Endothelial cell of umbilical vein (primary cell): Measurements from ENCODE around the gene C19orf25. TPM values are rescaled to one million over a fixed set of nuclear protein-coding genes. Genes with fewer than 3 reads are reported as not detected.
"Not testable (repeated sequence)": the region's sequence is repeated elsewhere in the genome, so short reads cannot be mapped to it uniquely, and the experiment has no call there.

Experiments used
- BruUV-seq: library from RNA; stranded (reverse); fragments of 400-500 nt; replicated peaks from 2 replicates; lab custom pipeline; 2021; lab: Mats Ljungman, UMichigan
- CTCF ChIA-PET: fragments of 300-600, 350-600 bp; sonication (Branson Sonifier 250); formaldehyde crosslinking; loops from one replicate; lab custom pipeline; 2021; ENCODE audit warnings: antibody characterized with exemption, inconsistent platforms; lab: Charles Lee
- POLR2A ChIA-PET: fragments of 300-600, 350-600 bp; sonication (Branson Sonifier 250); formaldehyde crosslinking; loops from one replicate; lab custom pipeline; 2021; ENCODE audit warnings: antibody characterized with exemption, inconsistent platforms; lab: Charles Lee
- DNase-seq: peaks from one replicate; pipeline ENCODE4 v3.0.0-alpha.2; 2011; ENCODE audit warnings: low read depth, low spot score
- FAIRE-seq: peaks from 2 replicates; lab custom pipeline; 2011; peaks lifted over from hg19 to GRCh38; lab: Jason Lieb, UNC
- H2AFZ ChIP-seq: 2 replicates; pipeline ENCODE4 v1.6.0; 2012; ENCODE audit warnings: low read depth, low read length, control low read depth, inconsistent platforms
- H3K27ac ChIP-seq: 2 replicates; pipeline ENCODE4 v1.5.1; 2011; ENCODE audit warnings: low read depth, mild to moderate bottlenecking, control low read depth, low read length, moderate library complexity; ENCODE audit not compliant: insufficient read depth
- H3K27me3 ChIP-seq, 2 experiments: 2 replicates each; pipeline versions ENCODE4 v1.6.0 to v1.6.1; 2011; ENCODE audit warnings: low read length in 2 of 2, mixed read lengths in 1 of 2; ENCODE audit not compliant: control insufficient read depth in 2 of 2, insufficient read depth in 2 of 2
- H3K36me3 ChIP-seq, 2 experiments: 2 replicates in 1 of 2; 3 replicates in 1 of 2; pipeline ENCODE4 v1.5.1; 2011; ENCODE audit warnings: low read length in 2 of 2, mild to moderate bottlenecking in 1 of 2, moderate library complexity in 1 of 2; ENCODE audit not compliant: control insufficient read depth in 2 of 2, insufficient read depth in 2 of 2; ENCODE audit errors: extremely low read depth in 1 of 2
- H3K4me1 ChIP-seq: 3 replicates; pipeline ENCODE4 v1.5.1; 2011; ENCODE audit warnings: mild to moderate bottlenecking, low read length; ENCODE audit not compliant: control insufficient read depth, insufficient read depth; ENCODE audit errors: extremely low read depth
- H3K4me2 ChIP-seq: 2 replicates; pipeline ENCODE4 v1.6.1; 2011; ENCODE audit warnings: low read length, control low read depth, mixed read lengths; ENCODE audit not compliant: insufficient read depth
- H3K4me3 ChIP-seq, 3 experiments: fragments of 200-600 bp in 1 of 3; sonication (generic), shearing (Covaris generic) in 1 of 3; replicated peaks in 1 of 3; 2 replicates each; pipeline ENCODE4 v1.5.1; 2011 to 2016; ENCODE audit warnings: control low read depth in 3 of 3, low read length in 3 of 3, mild to moderate bottlenecking in 2 of 3, inconsistent platforms in 1 of 3, low read depth in 1 of 3, moderate library complexity in 1 of 3; ENCODE audit not compliant: insufficient read depth in 1 of 3
- H3K79me2 ChIP-seq: 2 replicates; pipeline ENCODE4 v1.6.0; 2012; ENCODE audit warnings: low read length, inconsistent platforms; ENCODE audit not compliant: control insufficient read depth, insufficient read depth
- H3K9ac ChIP-seq: replicated peaks from 2 replicates; pipeline ENCODE3; 2011; ENCODE audit warnings: low read length, control low read depth; ENCODE audit not compliant: insufficient read depth; ENCODE audit errors: extremely low read depth
- H3K9me1 ChIP-seq: replicated peaks from 3 replicates; pipeline ENCODE4 v1.6.0; 2011; ENCODE audit warnings: mild to moderate bottlenecking, low read length; ENCODE audit not compliant: control insufficient read depth, insufficient read depth; ENCODE audit errors: extremely low read depth
- H3K9me3 ChIP-seq: replicated peaks from 2 replicates; pipeline ENCODE4 v1.5.1; 2012; ENCODE audit warnings: low read length, inconsistent platforms; ENCODE audit not compliant: control insufficient read depth, insufficient read depth
- H4K20me1 ChIP-seq: replicated peaks from 2 replicates; pipeline ENCODE3; 2011; ENCODE audit warnings: mild to moderate bottlenecking, low read length; ENCODE audit not compliant: control insufficient read depth, insufficient read depth; ENCODE audit errors: extremely low read depth
- CTCF ChIP-seq, 2 donors: IDR thresholded peaks; 1 replicate in 1 of 2; 2 replicates in 1 of 2; pipeline ENCODE4 v1.5.1; 2011; ENCODE audit warnings: low read length in 2 of 2, mild to moderate bottlenecking in 2 of 2, moderate library complexity in 2 of 2, control low read depth in 1 of 2, inconsistent platforms in 1 of 2, low read depth in 1 of 2; ENCODE audit not compliant: insufficient read depth in 1 of 2; ENCODE audit errors: extremely low read depth in 1 of 2
- EZH2 ChIP-seq: IDR thresholded peaks from 2 replicates; pipeline ENCODE4 v1.6.1; 2012; ENCODE audit warnings: borderline replicate concordance, low read depth, mild to moderate bottlenecking, moderate library complexity, low read length, inconsistent platforms; ENCODE audit not compliant: severe bottlenecking
- FOS ChIP-seq: IDR thresholded peaks from 2 replicates; pipeline ENCODE4 v1.6.1; 2011; ENCODE audit warnings: mild to moderate bottlenecking, low read length, moderate library complexity, borderline replicate concordance; ENCODE audit not compliant: insufficient read depth
- GATA2 ChIP-seq: IDR thresholded peaks from 2 replicates; pipeline ENCODE4 v1.7.0; 2011; ENCODE audit warnings: low read depth, mild to moderate bottlenecking, moderate library complexity, mixed read lengths, low read length; ENCODE audit not compliant: insufficient read length, insufficient read depth
- JUN ChIP-seq: IDR thresholded peaks from 2 replicates; pipeline ENCODE4 v1.6.1; 2011; ENCODE audit warnings: borderline replicate concordance, low read depth; ENCODE audit not compliant: insufficient read length, insufficient read depth
- MYC ChIP-seq: IDR thresholded peaks from one replicate; pipeline ENCODE4 v1.6.1; 2011; ENCODE audit warnings: mild to moderate bottlenecking, low read depth, low read length
- POLR2A ChIP-seq: IDR thresholded peaks from 2 replicates; pipeline ENCODE4 v1.6.1; 2012; ENCODE audit warnings: low read depth, mild to moderate bottlenecking, control low read depth, low read length
- POLR2AphosphoS5 ChIP-seq: IDR thresholded peaks from 2 replicates; pipeline ENCODE4 v1.6.1; 2012; ENCODE audit warnings: low read depth, mild to moderate bottlenecking, control low read depth, low read length, moderate library complexity; ENCODE audit not compliant: insufficient read depth
- dilution Hi-C: fragments of 300-500 bp; cut with MboI; formaldehyde crosslinking; loops from one replicate; pipeline ENCODE4 v1.15.0; 2019; ENCODE audit warnings: low sequenced_read_pairs; ENCODE audit not compliant: extremely low pct_ligation_motif_present
- intact Hi-C: fragments of 100-400 bp; cut with micrococcal nuclease; formaldehyde crosslinking; loops from one replicate; pipeline ENCODE4 v1.10.0; 2022
- polyA plus RNA-seq, 4 experiments: library from polyadenylated mRNA; depleted of rRNA in 3 of 4; stranded (reverse) in 3 of 4; unstranded in 1 of 4; fragments of >200 nt; gene quantifications; 2 replicates each; pipeline versions ENCODE4 v1.2.1 to v1.2.3, GENCODE V29; 2011 to 2012; ENCODE audit warnings: missing spikeins in 1 of 4
- total RNA-seq: library from RNA; stranded (reverse); gene quantifications from 2 replicates; pipeline ENCODE4 v1.2.3, GENCODE V29; 2021
- TF ChIP-seq, protein P1 (sequence below): IDR thresholded peaks from 2 replicates; pipeline ENCODE4 v1.6.1; 2011; ENCODE audit not compliant: insufficient read depth, insufficient read length

Gene C19orf25
- total and polyA plus RNA-seq, 2 donors (not counting 3 experiments of a cell fraction or from before 2014, with no cell fraction given) = 28.0 to 34.6 TPM

GRCh38 chr19:1481224-1481892 is 2.3 kb upstream of the C19orf25 start:
- intact Hi-C loops = no loop called here
- dilution Hi-C loops = no loop called here
- CTCF ChIA-PET = no interaction called here
- DNase-seq (no peak), FAIRE-seq (no peak)
- BruUV-seq = no TSS peak
- no peaks in the 10 kb centered on the region for H3K9me3 ChIP-seq
- TF ChIP-seq GATA2 (no peak), MYC (no peak), FOS (no peak), POLR2AphosphoS5 (no peak), POLR2A (no peak), JUN (no peak), EZH2 (no peak), CTCF (IDR thresholded peaks at IDR 0.05; ENCODE audit: extremely low read depth in 1 of 2, insufficient read depth in 1 of 2, low read depth in 1 of 2, low read length in 2 of 2) (no peak)
- TF ChIP-seq, protein P1, sequence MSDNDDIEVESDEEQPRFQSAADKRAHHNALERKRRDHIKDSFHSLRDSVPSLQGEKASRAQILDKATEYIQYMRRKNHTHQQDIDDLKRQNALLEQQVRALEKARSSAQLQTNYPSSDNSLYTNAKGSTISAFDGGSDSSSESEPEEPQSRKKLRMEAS = no peak
- no peak overlapping the region for H3K9ac ChIP-seq
- peaks cover 3% of the 10 kb centered on the region for H3K4me1 ChIP-seq
- no peak overlapping the region for H3K4me3 ChIP-seq
- H3K79me2 ChIP-seq = peaks cover 5% of the 10 kb centered on the region
- no peak overlapping the region for H2AFZ ChIP-seq
- POLR2A ChIA-PET = no interaction called here
- H3K9me1 ChIP-seq = no peaks in the 10 kb centered on the region
- H3K27me3 ChIP-seq = no peaks in the 10 kb centered on the region
- no peaks in the 10 kb centered on the region for H4K20me1 ChIP-seq
- H3K4me2 ChIP-seq = no peak overlapping the region
- H3K36me3 ChIP-seq = no peaks in the 10 kb centered on the region
- H3K27ac ChIP-seq = no peak overlapping the region

DNA sequence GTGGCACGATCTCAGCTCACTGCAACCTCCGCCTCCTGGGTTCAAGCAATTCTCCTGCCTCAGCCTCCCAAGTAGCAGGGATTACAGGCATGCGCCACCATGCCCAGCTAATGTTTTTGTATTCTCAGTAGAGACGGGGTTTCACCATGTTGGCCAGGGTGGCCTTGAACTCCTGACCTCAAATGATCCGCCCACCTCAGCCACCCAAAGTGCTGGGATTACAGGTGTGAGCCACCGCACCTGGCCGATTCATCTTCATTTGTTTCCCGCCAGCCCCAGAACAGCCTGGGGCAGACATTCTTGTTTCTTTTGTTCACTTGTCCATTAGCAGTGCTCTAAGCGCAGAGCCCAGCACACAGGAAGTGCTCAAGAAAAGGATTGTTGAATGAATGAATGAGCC is 2.0 kb downstream of the C19orf25 start:
- H3K9ac ChIP-seq, H3K4me2 ChIP-seq, DNase-seq, H3K27ac ChIP-seq, H3K79me2 ChIP-seq, H3K4me1 ChIP-seq, H3K36me3 ChIP-seq, H3K4me3 ChIP-seq, dilution Hi-C loops, BruUV-seq, CTCF ChIA-PET, intact Hi-C loops, H2AFZ ChIP-seq, H4K20me1 ChIP-seq, POLR2A ChIA-PET, H3K9me1 ChIP-seq, FAIRE-seq, H3K9me3 ChIP-seq: not testable (repeated sequence)
- peaks cover 5 to 14% of the 10 kb centered on the region in 2 experiments for H3K27me3 ChIP-seq
